AG10803 (cell line): ENCODE measurements around the gene TBC1D22A.

Experiments
- DNase-seq: peaks from one replicate; pipeline ENCODE4 v3.0.0; 2010; ENCODE audit warnings: low read depth
- H3K4me3 ChIP-seq: 2 replicates; pipeline ENCODE4 v1.5.1; 2011; ENCODE audit warnings: mild to moderate bottlenecking, low read length, control low read depth
- CTCF ChIP-seq: conservative IDR thresholded peaks from 2 replicates; pipeline ENCODE4 v1.5.1; 2011; ENCODE audit warnings: mild to moderate bottlenecking, low read length, control low read depth, inconsistent platforms

TBC1D22A gene

GRCh38 chr22:47068626-47068996, 306.2 kb downstream of the TBC1D22A start:
- no peak overlapping the region for H3K4me3 ChIP-seq
- no peak for DNase-seq
- no peak for TF ChIP-seq CTCF

GRCh38 chr22:47069270-47069669, 306.8 kb downstream of the TBC1D22A start:
- H3K4me3 ChIP-seq = no peak overlapping the region
- no peak for TF ChIP-seq CTCF
- no peak for DNase-seq

- no peak for TF ChIP-seq CTCF
- no peak for DNase-seq
- H3K4me3 ChIP-seq = no peak overlapping the region
These were observed 308.8 kb downstream of the TBC1D22A start for GRCh38 chr22:47071078-47071806.

GRCh38 chr22:47071807-47072641, 309.6 kb downstream of the TBC1D22A start:
- no peak overlapping the region for H3K4me3 ChIP-seq
- DNase-seq = no peak
- no peak for TF ChIP-seq CTCF

- TF ChIP-seq CTCF = no peak
- no peak for DNase-seq
- H3K4me3 ChIP-seq = no peak overlapping the region
These were observed 310.2 kb downstream of the TBC1D22A start for GRCh38 chr22:47072642-47072967.

- DNase-seq = no peak
- no peak overlapping the region for H3K4me3 ChIP-seq
- no peak for TF ChIP-seq CTCF
These were observed 310.6 kb downstream of the TBC1D22A start for GRCh38 chr22:47073075-47073474.

- no peak for DNase-seq
- no peak for TF ChIP-seq CTCF
- no peak overlapping the region for H3K4me3 ChIP-seq
These were observed 311.7 kb downstream of the TBC1D22A start for GRCh38 chr22:47074105-47074504.
